H1 (cell line): Measurements from ENCODE around the gene ITPK1. TPM values are rescaled to one million over a fixed set of nuclear protein-coding genes. Genes with fewer than 3 reads are reported as not detected.

Experiments used
- CTCF ChIA-PET: fragments of 300-600 bp; sonication (Branson Sonifier 250); formaldehyde crosslinking; loops from one replicate; lab custom pipeline; 2021; ENCODE audit not compliant: partially characterized antibody; lab: Charles Lee
- POLR2A ChIA-PET: fragments of 300-600 bp; sonication (Branson Sonifier 250); formaldehyde crosslinking; loops from one replicate; lab custom pipeline; 2021; ENCODE audit warnings: inconsistent platforms; ENCODE audit not compliant: partially characterized antibody; lab: Charles Lee
- DNase-seq, 2 experiments: peaks; one replicate each; pipeline versions ENCODE4 v3.0.0 to v3.0.0-alpha.2; 2010 to 2022; ENCODE audit warnings: low spot score in 2 of 2, low read depth in 1 of 2, mixed read lengths in 1 of 2
- FAIRE-seq: peaks from 2 replicates; lab custom pipeline; 2011; peaks lifted over from hg19 to GRCh38; lab: Jason Lieb, UNC
- H2AFZ ChIP-seq: 2 replicates; pipeline ENCODE4 v1.8.1; 2012; ENCODE audit warnings: low read length, inconsistent platforms
- H2AK5ac ChIP-seq: 2 replicates; pipeline ENCODE4 v1.6.1; 2013; ENCODE audit warnings: low read depth, low read length
- H2BK120ac ChIP-seq: replicated peaks from 2 replicates; pipeline ENCODE3; 2013; ENCODE audit warnings: low read depth, low read length, inconsistent platforms
- H2BK12ac ChIP-seq: 2 replicates; pipeline ENCODE4 v1.6.1; 2013; ENCODE audit warnings: low read depth, low read length
- H2BK15ac ChIP-seq: 2 replicates; pipeline ENCODE4 v1.6.1; 2013; ENCODE audit warnings: low read length
- H2BK20ac ChIP-seq: 2 replicates; pipeline ENCODE4 v1.6.1; 2013; ENCODE audit warnings: low read length
- H2BK5ac ChIP-seq: 2 replicates; pipeline ENCODE4 v1.6.1; 2013; ENCODE audit warnings: low read depth, low read length
- H3K14ac ChIP-seq: 2 replicates; pipeline ENCODE4 v1.6.1; 2013; ENCODE audit warnings: inconsistent platforms; ENCODE audit not compliant: insufficient read length
- H3K18ac ChIP-seq: 2 replicates; pipeline ENCODE4 v1.6.1; 2013; ENCODE audit warnings: low read length; ENCODE audit errors: extremely low read depth
- H3K23ac ChIP-seq: 2 replicates; pipeline ENCODE4 v1.6.1; 2013; ENCODE audit warnings: inconsistent platforms; ENCODE audit not compliant: insufficient read length
- H3K23me2 ChIP-seq: 2 replicates; pipeline ENCODE4 v1.6.1; 2013; ENCODE audit warnings: low read depth, low read length
- H3K27ac ChIP-seq: 2 replicates; pipeline ENCODE4 v1.6.1; 2011; ENCODE audit warnings: low read depth, low read length, inconsistent platforms
- H3K27me3 ChIP-seq, 4 experiments: replicated peaks in 1 of 4; 1 replicate in 1 of 4; 2 replicates in 3 of 4; pipeline versions ENCODE4 v1.6.1 to v1.8.1; 2011 to 2013; ENCODE audit warnings: low read length in 3 of 4, mild to moderate bottlenecking in 3 of 4, inconsistent platforms in 2 of 4, mixed read lengths in 2 of 4, moderate library complexity in 1 of 4; ENCODE audit not compliant: control insufficient read depth in 3 of 4, insufficient read depth in 3 of 4; ENCODE audit errors: extremely low read depth in 1 of 4
- H3K36me3 ChIP-seq, 4 experiments: 2 replicates each; pipeline versions ENCODE4 v1.6.1 to v1.8.1; 2011 to 2013; ENCODE audit warnings: mild to moderate bottlenecking in 4 of 4, low read length in 3 of 4, moderate library complexity in 2 of 4, control low read depth in 1 of 4, inconsistent platforms in 1 of 4; ENCODE audit not compliant: insufficient read depth in 4 of 4, control insufficient read depth in 2 of 4
- H3K4ac ChIP-seq: replicated peaks from 2 replicates; pipeline ENCODE3; 2013; ENCODE audit warnings: low read length, low read depth, mixed read lengths, inconsistent platforms; ENCODE audit not compliant: insufficient read length
- H3K4me1 ChIP-seq, 4 experiments: replicated peaks in 1 of 4; 1 replicate in 1 of 4; 2 replicates in 3 of 4; pipeline versions ENCODE4 v1.6.1 to v1.8.1; 2011 to 2013; ENCODE audit warnings: low read length in 3 of 4, inconsistent platforms in 2 of 4, mixed read lengths in 1 of 4; ENCODE audit not compliant: insufficient read depth in 4 of 4, control insufficient read depth in 3 of 4
- H3K4me2 ChIP-seq, 2 experiments: 2 replicates each; pipeline versions ENCODE4 v1.6.1 to v1.8.1; 2011 to 2013; ENCODE audit warnings: low read depth in 2 of 2, low read length in 2 of 2, control low read depth in 1 of 2, inconsistent platforms in 1 of 2, mild to moderate bottlenecking in 1 of 2; ENCODE audit not compliant: insufficient read depth in 1 of 2
- H3K4me3 ChIP-seq, 4 experiments: fragments of 200-600, 300-600 bp in 1 of 4; sonication (generic), shearing (Covaris generic), sonication (Bioruptor Twin) in 1 of 4; 2 replicates each; pipeline versions ENCODE4 v1.5.1 to v1.8.1; 2011 to 2016; ENCODE audit warnings: low read length in 4 of 4, low read depth in 3 of 4, control low read depth in 2 of 4, inconsistent platforms in 2 of 4, mild to moderate bottlenecking in 2 of 4, mixed read lengths in 1 of 4, moderate library complexity in 1 of 4; ENCODE audit not compliant: insufficient read depth in 2 of 4; ENCODE audit errors: extremely low read depth in 1 of 4
- H3K56ac ChIP-seq: replicated peaks from 2 replicates; pipeline ENCODE3; 2013; ENCODE audit warnings: low read depth, mild to moderate bottlenecking, mixed read lengths, low read length, inconsistent platforms; ENCODE audit not compliant: insufficient read length
- H3K79me1 ChIP-seq: 2 replicates; pipeline ENCODE4 v1.6.1; 2013; ENCODE audit warnings: low read depth, low read length, control low read depth
- H3K79me2 ChIP-seq, 2 experiments: 2 replicates each; pipeline versions ENCODE4 v1.6.1 to v1.8.1; 2012 to 2013; ENCODE audit warnings: low read length in 2 of 2, mild to moderate bottlenecking in 2 of 2, inconsistent platforms in 1 of 2; ENCODE audit not compliant: insufficient read depth in 2 of 2, control insufficient read depth in 1 of 2
- H3K9ac ChIP-seq, 4 experiments: replicated peaks in 1 of 4; 1 replicate in 1 of 4; 2 replicates in 3 of 4; pipeline versions ENCODE4 v1.6.1 to v1.8.1; 2011 to 2013; ENCODE audit warnings: low read depth in 3 of 4, low read length in 3 of 4, control low read depth in 2 of 4, mild to moderate bottlenecking in 2 of 4, moderate library complexity in 2 of 4, inconsistent platforms in 1 of 4; ENCODE audit errors: extremely low read depth in 1 of 4
- H3K9me3 ChIP-seq, 2 experiments: 2 replicates each; pipeline versions ENCODE4 v1.6.1 to v1.8.1; 2012 to 2013; ENCODE audit warnings: mild to moderate bottlenecking in 2 of 2, moderate library complexity in 2 of 2, control low read depth in 1 of 2, inconsistent platforms in 1 of 2, low read depth in 1 of 2, low read length in 1 of 2, mixed read lengths in 1 of 2; ENCODE audit not compliant: insufficient read depth in 2 of 2
- H4K20me1 ChIP-seq, 2 experiments: replicated peaks in 1 of 2; 2 replicates each; pipeline versions ENCODE3 to v1.8.1; 2011 to 2013; ENCODE audit warnings: inconsistent platforms in 2 of 2, low read length in 2 of 2, mild to moderate bottlenecking in 1 of 2; ENCODE audit not compliant: insufficient read depth in 2 of 2, control insufficient read depth in 1 of 2
- H4K5ac ChIP-seq: 2 replicates; pipeline ENCODE4 v1.6.1; 2013; ENCODE audit warnings: low read length, low read depth, mixed read lengths, inconsistent platforms; ENCODE audit not compliant: insufficient read length
- H4K8ac ChIP-seq: 2 replicates; pipeline ENCODE4 v1.8.0; 2013; ENCODE audit warnings: mild to moderate bottlenecking, moderate library complexity, low read length, inconsistent platforms; ENCODE audit not compliant: insufficient read depth; ENCODE audit errors: extremely low read depth
- H4K91ac ChIP-seq: replicated peaks from 2 replicates; pipeline ENCODE3; 2013; ENCODE audit warnings: low read length, mixed read lengths, inconsistent platforms; ENCODE audit not compliant: insufficient read length
- CHD1 ChIP-seq: IDR thresholded peaks from 2 replicates; pipeline ENCODE4 v1.6.1; 2012; ENCODE audit warnings: low read depth, low read length, improper control_type of control experiment
- JUND ChIP-seq: IDR thresholded peaks from 2 replicates; pipeline ENCODE4 v1.6.1; 2011; ENCODE audit warnings: mild to moderate bottlenecking, improper control_type of control experiment, low read length
- WGBS, 2 experiments: shearing (Covaris generic) in 1 of 2; methylation state at CpG; one replicate each; pipeline versions ENCODE4 v1.1.6 to v1.1.7; 2013 to 2015; ENCODE audit warnings: low lambda C conversion rate in 2 of 2, mixed read lengths in 2 of 2, inconsistent platforms in 1 of 2, low coverage in 1 of 2, missing lambda C conversion rate in 1 of 2; ENCODE audit not compliant: insufficient replicate concordance in 2 of 2, insufficient coverage in 1 of 2, insufficient read length in 1 of 2; ENCODE audit errors: extremely low coverage in 1 of 2, missing lambda C conversion rate in 1 of 2; 5-methylcytosine and 5-hydroxymethylcytosine counted together
- polyA plus RNA-seq, 7 experiments: library from polyadenylated mRNA; depleted of rRNA in 3 of 7; stranded (reverse) in 5 of 7; unstranded in 2 of 7; fragments of >200 nt in 5 of 7; fragments of 200-250 nt in 2 of 7; gene quantifications; 1 replicate in 5 of 7; 2 replicates in 1 of 7; 4 replicates in 1 of 7; pipeline versions ENCODE4 v1.2.1 to v1.2.3, GENCODE V29; 2011 to 2013; ENCODE audit warnings: missing spikeins in 2 of 7, mixed read lengths in 2 of 7
- total RNA-seq: library from RNA; stranded (reverse); fragmentation: NEBNext Ultra II Directional; extraction: Animal tissue kit (Norgen Biotek cat#: 25700); gene quantifications from 2 replicates; pipeline ENCODE4 v1.2.1, GENCODE V29; 2021

The ITPK1 gene
- total and polyA plus RNA-seq, 2 of the 8 experiments (the other 6 are each of a cell fraction or from before 2014, with no cell fraction given), result 108 to 143 TPM

DNA sequence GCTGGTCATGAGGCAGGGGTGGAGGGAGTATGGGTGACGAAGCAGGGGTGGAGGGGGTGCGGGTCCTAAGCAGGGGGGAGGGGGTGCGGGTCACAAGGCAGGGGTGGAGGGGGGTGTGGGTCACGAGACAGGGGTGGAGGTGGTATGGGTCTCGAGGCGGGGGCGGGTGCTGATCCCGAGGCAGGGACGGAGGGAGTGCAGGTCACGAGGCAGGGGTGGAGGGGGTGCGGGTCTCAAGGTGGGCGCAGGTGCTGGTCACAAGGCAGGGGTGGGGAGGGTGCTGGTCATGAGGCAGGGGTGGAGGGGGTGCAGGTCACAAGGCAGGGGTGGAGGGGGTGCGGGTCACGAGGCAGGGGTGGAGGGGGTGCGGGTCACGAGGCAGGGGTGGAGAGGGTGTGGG, 56.5 kb downstream of the ITPK1 start:
- Histone ChIP-seq H4K20me1 (peaks cover 2 to 3% of the 10 kb centered on the region in 2 experiments), H2BK15ac (no peak overlapping the region), H3K9ac (no peak overlapping the region), H2BK120ac (no peak overlapping the region), H3K18ac (no peak overlapping the region), H2BK12ac (no peak overlapping the region), H3K79me1 (peaks cover 15% of the 10 kb centered on the region), H3K9me3 (no peaks in the 10 kb centered on the region), H3K14ac (no peak overlapping the region), H2BK5ac (no peak overlapping the region), H3K79me2 (peaks cover 0 to 49% of the 10 kb centered on the region in 2 experiments; a peak in 2 of 4 replicates), H3K4me3 (no peak overlapping the region), H3K27me3 (no peaks in the 10 kb centered on the region), H3K4me2 (no peak overlapping the region), H4K5ac (no peak overlapping the region), H3K36me3 (no peaks in the 10 kb centered on the region), H2AFZ (no peak overlapping the region), H3K4ac (no peak overlapping the region), H3K4me1 (peaks cover 4 to 31% (median 17%) of the 10 kb centered on the region in 4 experiments), H2BK20ac (no peak overlapping the region), H4K8ac (no peak overlapping the region), H3K23ac (no peak overlapping the region), H3K56ac (no peak overlapping the region), H3K27ac (no peak overlapping the region), H2AK5ac (no peak overlapping the region), H3K23me2 (no peaks in the 10 kb centered on the region), H4K91ac (no peak overlapping the region)
- WGBS, 2 experiments, result no CpG with 5 or more reads among the region's 16 CpGs
- CTCF ChIA-PET, result interaction anchor here (1.6 to 2.7 kb wide), 2 partner anchors 25 to 53 kb away, joined by 8 to 16 read pairs; no protein-coding TSS in a partner anchor
- POLR2A ChIA-PET, result no interaction called here
- DNase-seq (no peak), FAIRE-seq (no peak)
- TF ChIP-seq CHD1 (no peak), JUND (no peak)
